Motor neuron (in vitro differentiated cells): ENCODE data around the gene MFSD8. TPM values are rescaled to one million over a fixed set of nuclear protein-coding genes. Genes with fewer than 3 reads are reported as not detected.
"Not testable (repeated sequence)": the region's sequence is repeated elsewhere in the genome, so short reads cannot be mapped to it uniquely, and the experiment has no call there.

Experiments
- ATAC-seq, 8 experiments: fragments of 200-7000 bp; cut with Tn5 transposase; replicated peaks in 6 of 8; 2 replicates each; pipeline ENCODE4 v1.8.0; 2021; ENCODE audit warnings: mild to moderate bottlenecking in 8 of 8, moderate library complexity in 8 of 8
- H3K27ac ChIP-seq, 2 donors: fragments of 250-450 bp; sonication (Bioruptor Pico); 2 replicates each; pipeline ENCODE4 v1.9.0; 2021; ENCODE audit warnings: antibody characterized with exemption in 2 of 2, mild to moderate bottlenecking in 2 of 2, moderate library complexity in 1 of 2
- H3K4me1 ChIP-seq, 2 donors: fragments of 250-450 bp; sonication (Bioruptor Pico); replicated peaks in 1 of 2; 2 replicates each; pipeline ENCODE4 v1.6.1; 2021; ENCODE audit warnings: antibody characterized with exemption in 2 of 2, mild to moderate bottlenecking in 2 of 2, moderate library complexity in 1 of 2
- H3K4me3 ChIP-seq, 5 donors: fragments of 250-450 bp; sonication (Bioruptor Pico); 2 replicates each; pipeline ENCODE4 v1.9.0; 2021; ENCODE audit warnings: antibody characterized with exemption in 5 of 5, mild to moderate bottlenecking in 5 of 5, moderate library complexity in 4 of 5
- WGBS, 10 experiments: fragments of 450-650 bp; shearing (Covaris generic); methylation state at CpG; one replicate each; pipeline ENCODE4 v1.0.0; 2022; 5-methylcytosine and 5-hydroxymethylcytosine counted together
- in situ Hi-C, 9 experiments: fragments of 400-800 bp; cut with MboI; loops; one replicate each; pipeline ENCODE4 v1.15.0; 2021; ENCODE audit warnings: low sequenced_read_pairs in 9 of 9, low pct_unique_long_range_greater_than_20kb in 2 of 9; ENCODE audit not compliant: unreplicated experiment in 9 of 9
- total RNA-seq, 8 experiments: library from RNA; unstranded; fragments of 300-600 nt; gene quantifications; 2 replicates each; pipeline versions ENCODE4 v1.2.3 to v1.2.4, GENCODE V29; 2022

The MFSD8 gene
- total RNA-seq, 8 experiments from 2014 or later = 9.4 to 22.8 (median 16.9) TPM

DNA sequence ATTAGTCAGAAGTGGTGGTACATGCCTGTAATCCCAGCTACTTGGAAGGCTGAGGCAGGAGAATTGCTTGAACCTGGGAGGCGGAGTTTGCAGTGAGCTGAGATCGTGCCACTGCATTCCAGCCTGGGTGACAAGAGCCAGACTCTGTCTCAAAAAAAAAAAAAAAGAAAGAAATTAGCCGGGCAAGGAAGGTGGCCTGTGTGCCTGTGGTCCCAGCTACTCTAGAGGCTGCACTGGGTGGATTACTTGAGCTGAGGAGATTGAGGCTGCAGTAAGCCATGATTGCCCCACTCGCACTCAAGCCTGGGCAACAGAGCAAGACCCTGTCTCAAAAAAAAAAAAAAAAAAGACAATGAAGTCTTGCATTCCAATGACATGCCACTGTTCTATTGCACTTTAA is 6.0 kb upstream of the MFSD8 start:
- ATAC-seq, H3K27ac ChIP-seq, in situ Hi-C loops, H3K4me1 ChIP-seq, H3K4me3 ChIP-seq: not testable (repeated sequence)
- 83 to 100% (median 100%) methylated on average over 1 to 3 of the region's 4 CpGs; no CpG with 5 or more reads in 4 of the 10 experiments for WGBS, 10 experiments

GRCh38 chr4:127968586-127968985 is 3.6 kb upstream of the MFSD8 start:
- no peak overlapping the region for H3K27ac ChIP-seq
- ATAC-seq = no peak
- H3K4me1 ChIP-seq = peaks cover 4 to 7% of the 10 kb centered on the region in 2 donors
- no peak overlapping the region for H3K4me3 ChIP-seq
- in situ Hi-C loops = no loop called here
- 88 to 100% (median 98%) methylated on average over 1 to 2 of the region's 2 CpGs; no CpG with 5 or more reads in 4 of the 10 experiments for WGBS, 10 experiments

GRCh38 chr4:127967141-127967775 is 2.3 kb upstream of the MFSD8 start:
- Histone ChIP-seq H3K4me3 (no peak overlapping the region), H3K4me1 (peaks cover 4 to 7% of the 10 kb centered on the region in 2 donors), H3K27ac (no peak overlapping the region)
- in situ Hi-C loops = no loop called here
- ATAC-seq = no peak
- WGBS, 10 experiments = 86 to 100% (median 94%) methylated on average over 1 of the region's 1 CpG; no CpG with 5 or more reads in 4 of the 10 experiments

DNA sequence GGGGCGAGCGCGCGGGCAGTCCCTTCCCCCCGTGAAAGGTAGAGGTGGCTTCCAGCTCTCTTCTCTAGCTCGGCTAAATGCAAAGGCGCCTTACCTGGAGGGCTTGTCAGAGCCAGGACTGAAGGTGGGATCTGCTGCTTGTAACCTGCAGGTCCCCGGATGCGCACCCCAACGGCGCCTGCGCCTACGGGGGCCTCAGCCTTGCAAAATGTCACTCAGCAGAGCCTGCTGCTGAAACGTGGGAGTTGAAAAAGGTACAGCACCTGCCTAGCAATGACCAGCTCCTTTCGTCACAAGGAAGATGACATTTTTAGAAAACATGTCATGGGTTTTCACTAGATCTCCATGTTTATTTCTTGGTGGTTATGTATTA is 816 bp upstream of the MFSD8 start:
- H3K4me3 ChIP-seq = peak overlapping the region; percentile 66 to 94 (median 74)
- in situ Hi-C loops = no loop called here
- peak overlapping the region; percentile 75 to 88 for H3K27ac ChIP-seq
- peaks cover 4 to 7% of the 10 kb centered on the region in 2 donors for H3K4me1 ChIP-seq
- 0 to 2% (median 0%) methylated on average over 1 to 7 of the region's 15 CpGs; no CpG with 5 or more reads in 4 of the 10 experiments for WGBS, 10 experiments
- peak; percentile 1 to 49 (median 31) for ATAC-seq

DNA sequence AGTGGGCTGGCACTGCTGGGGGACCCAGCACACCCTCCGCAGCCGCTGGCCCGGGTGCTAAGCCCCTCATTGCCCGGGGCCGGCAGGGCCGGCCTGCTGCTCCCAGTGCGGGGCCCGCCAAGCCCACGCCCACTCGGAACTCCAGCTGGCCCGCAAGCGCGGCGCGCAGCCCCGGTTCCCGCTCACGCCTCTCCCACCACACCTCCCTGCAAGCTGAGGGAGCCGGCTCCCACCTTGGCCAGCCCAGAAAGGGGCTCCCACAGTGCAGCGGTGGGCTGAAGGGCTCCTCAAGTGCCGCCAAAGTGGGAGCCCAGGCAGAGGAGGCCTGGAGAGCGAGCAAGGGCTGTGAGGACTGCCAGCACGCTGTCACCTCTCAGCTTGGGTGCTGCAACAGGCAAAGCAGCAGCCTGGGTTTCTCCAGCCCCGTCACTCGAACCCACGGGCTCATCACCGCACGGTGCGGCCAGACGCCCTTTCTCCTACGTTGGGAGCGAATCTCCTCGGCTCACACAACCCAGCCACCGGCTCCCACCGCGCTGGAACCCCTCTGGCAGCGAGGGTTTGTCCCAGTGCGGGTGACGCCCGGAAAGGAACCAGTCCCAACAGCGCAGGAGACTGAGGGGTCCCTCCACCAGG is 429 bp downstream of the MFSD8 start:
- in situ Hi-C loops, H3K4me1 ChIP-seq: not testable (repeated sequence)
- ATAC-seq = peak; percentile 40 to 55 (median 49)
- Histone ChIP-seq H3K27ac (peak overlapping the region; percentile 72 to 88), H3K4me3 (peak overlapping the region; percentile 66 to 94 (median 74))
- WGBS, 10 experiments = 0% methylated on average over 2 of the region's 41 CpGs; no CpG with 5 or more reads in 9 of the 10 experiments

- in situ Hi-C loops, H3K4me1 ChIP-seq, ATAC-seq: not testable (repeated sequence)
- WGBS, 10 experiments = 88 to 100% (median 98%) methylated on average over 1 to 6 of the region's 35 CpGs; no CpG with 5 or more reads in 4 of the 10 experiments
- Histone ChIP-seq H3K4me3 (peak overlapping the region; percentile 66 to 94 (median 74)), H3K27ac (peak overlapping the region; percentile 72 to 88)
Measured at GRCh38 chr4:127963633-127964398, 1.2 kb downstream of the MFSD8 start.

- no peak overlapping the region for H3K4me3 ChIP-seq
- no peak overlapping the region for H3K27ac ChIP-seq
- H3K4me1 ChIP-seq = peaks cover 0 to 4% of the 10 kb centered on the region in 2 donors
- 8 to 100% (median 81%) methylated on average over 1 of the region's 1 CpG; no CpG with 5 or more reads in 1 of the 10 experiments for WGBS, 10 experiments
- in situ Hi-C loops = no loop called here
- no peak for ATAC-seq
Measured at GRCh38 chr4:127959794-127960193, 5.2 kb downstream of the MFSD8 start.

- no peak for ATAC-seq
- Histone ChIP-seq H3K27ac (no peak overlapping the region), H3K4me3 (no peak overlapping the region), H3K4me1 (no peaks in the 10 kb centered on the region)
- in situ Hi-C loops = no loop called here
- WGBS, 10 experiments = 94 to 100% (median 100%) methylated on average over 1 to 2 of the region's 2 CpGs; no CpG with 5 or more reads in 1 of the 10 experiments
Measured at GRCh38 chr4:127957105-127957504, 7.9 kb downstream of the MFSD8 start.

- Histone ChIP-seq H3K27ac (no peak overlapping the region), H3K4me1 (no peaks in the 10 kb centered on the region), H3K4me3 (no peak overlapping the region)
- ATAC-seq = no peak
- in situ Hi-C loops = no loop called here
- 75 to 100% (median 100%) methylated on average over 1 of the region's 1 CpG for WGBS, 10 experiments
Measured at GRCh38 chr4:127936974-127937373, 28.0 kb downstream of the MFSD8 start.

- H3K4me1 ChIP-seq, in situ Hi-C loops, H3K4me3 ChIP-seq, ATAC-seq, H3K27ac ChIP-seq: not testable (repeated sequence)
- WGBS, 10 experiments = 50 to 100% (median 95%) methylated on average over 1 to 6 of the region's 6 CpGs; no CpG with 5 or more reads in 1 of the 10 experiments
Measured at GRCh38 chr4:127931836-127932235, 33.1 kb downstream of the MFSD8 start.

GRCh38 chr4:127930175-127930574 is 34.8 kb downstream of the MFSD8 start:
- Histone ChIP-seq H3K4me1 (no peaks in the 10 kb centered on the region), H3K27ac (no peak overlapping the region), H3K4me3 (no peak overlapping the region)
- no peak for ATAC-seq
- 70 to 100% (median 95%) methylated on average over 1 of the region's 1 CpG; no CpG with 5 or more reads in 6 of the 10 experiments for whole genome bisulfite sequencing, 10 experiments
- in situ Hi-C loops = no loop called here

DNA sequence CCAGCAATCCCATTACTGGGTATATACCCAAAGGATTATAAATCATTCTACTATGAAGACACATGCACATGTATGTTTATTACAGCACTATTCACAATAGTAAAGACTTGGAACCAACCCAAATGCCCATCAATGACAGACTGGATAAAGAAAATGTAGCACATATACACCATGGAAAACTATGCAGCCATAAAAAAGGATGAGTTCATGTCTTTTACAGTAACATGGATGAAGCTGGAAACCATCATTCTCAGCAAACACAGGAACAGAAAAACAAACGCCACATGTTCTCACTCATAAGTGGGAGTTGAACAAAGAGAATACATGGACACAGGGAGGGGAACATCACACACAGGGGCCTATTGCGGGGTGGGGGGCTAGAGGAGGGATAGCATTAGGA is 39.3 kb downstream of the MFSD8 start:
- ATAC-seq, H3K4me3 ChIP-seq, H3K27ac ChIP-seq, H3K4me1 ChIP-seq, in situ Hi-C loops: not testable (repeated sequence)
- WGBS, 10 experiments = 80 to 100% methylated on average over 1 of the region's 2 CpGs; no CpG with 5 or more reads in 8 of the 10 experiments

DNA sequence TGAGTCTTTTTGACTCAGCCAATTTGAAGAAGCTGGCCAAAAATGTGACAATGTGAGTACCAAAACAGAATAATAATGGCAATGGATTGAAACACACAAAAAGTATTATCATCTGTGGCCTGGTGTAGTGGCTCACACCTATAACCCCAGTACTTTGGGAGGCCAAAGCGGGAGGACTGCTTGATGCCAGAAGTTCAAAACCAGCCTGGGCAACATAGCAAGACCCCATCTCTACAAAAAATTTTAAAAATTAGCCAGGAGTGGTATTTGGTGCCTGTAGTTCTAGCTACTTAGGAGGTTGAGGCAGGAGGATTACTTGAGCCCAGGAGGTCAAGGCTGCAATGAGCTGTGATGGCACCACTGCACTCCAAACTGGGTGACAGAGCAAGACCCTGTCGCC is 42.7 kb downstream of the MFSD8 start:
- in situ Hi-C loops = no loop called here
- Histone ChIP-seq H3K4me1 (no peaks in the 10 kb centered on the region), H3K4me3 (no peak overlapping the region), H3K27ac (no peak overlapping the region)
- WGBS, 10 experiments = 80 to 100% (median 98%) methylated on average over 1 to 2 of the region's 2 CpGs; no CpG with 5 or more reads in 2 of the 10 experiments
- no peak for ATAC-seq
